ENCODE measurements around the gene EPS8L2. TPM values are rescaled to one million over a fixed set of nuclear protein-coding genes. Genes with fewer than 3 reads are reported as not detected.
"Not testable (repeated sequence)": the region's sequence is repeated elsewhere in the genome, so short reads cannot be mapped to it uniquely, and the experiment has no call there.

The EPS8L2 gene
- total and polyA plus RNA-seq, 2 donors (not counting 1 experiment from before 2014, with no cell fraction given) = 13.9 to 22.7 TPM

GRCh38 chr11:737366-737765 lies 31.3 kb downstream of the EPS8L2 start:
- WGBS (ENCODE audit: insufficient coverage) = 4% methylated on average over 11 of the region's 11 CpGs
- Histone ChIP-seq H3K9me3 (ENCODE audit: control extremely low read depth in 1 of 3, control insufficient read depth in 2 of 3, insufficient read depth in 1 of 3, low read length in 2 of 3) (no peaks in the 10 kb centered on the region), H3K4me1 (ENCODE audit: control insufficient read depth in 2 of 2, insufficient read depth in 2 of 2, low read length in 2 of 2) (peaks cover 10 to 11% of the 10 kb centered on the region in 2 donors), H3K36me3 (replicated peaks in 1 of 2; ENCODE audit: control extremely low read depth in 1 of 2, control insufficient read depth in 1 of 2, extremely low read depth in 1 of 2, insufficient read depth in 2 of 2, low read length in 1 of 2) (no peaks in the 10 kb centered on the region), H3K4me3 (ENCODE audit: control extremely low read depth in 1 of 5, extremely low read depth in 1 of 5, insufficient read depth in 1 of 5, low read depth in 2 of 5, low read length in 4 of 5) (peak overlapping the region in 1 of 5 experiments; percentile 34), H3K4me2 (replicated peaks; ENCODE audit: low read depth, low read length, poor library complexity, severe bottlenecking) (peak overlapping the region; percentile 50), H3K9ac (ENCODE audit: low read length) (peak overlapping the region; percentile 36), H4K20me1 (ENCODE audit: control insufficient read depth, insufficient read depth, low read length, poor library complexity, severe bottlenecking) (no peaks in the 10 kb centered on the region), H3K27ac (ENCODE audit: low read length in 2 of 2) (no peak overlapping the region), H3K79me2 (ENCODE audit: control insufficient read depth, insufficient read depth, low read length) (no peaks in the 10 kb centered on the region), H3K27me3 (replicated peaks in 1 of 4; ENCODE audit: control extremely low read depth in 1 of 4, control insufficient read depth in 3 of 4, insufficient read depth in 4 of 4, low read length in 3 of 4) (peaks cover 0 to 7% (median 0%) of the 10 kb centered on the region in 4 experiments), H2AFZ (ENCODE audit: insufficient read depth, low read depth, low read length, poor library complexity, severe bottlenecking) (peak overlapping the region; percentile 35)
- POLR2A ChIA-PET = interaction anchor here (0.6 kb wide), 1 partner anchor 42 kb away, joined by 3 read pairs; the partner anchor contains the start of genes DEAF1 and TMEM80
- H3K27ac Mint-ChIP-seq = no peak overlapping the region
- peaks cover 20% of the 10 kb centered on the region for H3K27me3 Mint-ChIP-seq
- H3K9me3 Mint-ChIP-seq (ENCODE audit: insufficient read depth) = no peaks in the 10 kb centered on the region
- intact Hi-C loops (cut with micrococcal nuclease) = no loop called here
- DNase-seq = peak; percentile 23
- H3K4me3 Mint-ChIP-seq = peak overlapping the region; percentile 60
- peaks cover 12% of the 10 kb centered on the region for H3K4me1 Mint-ChIP-seq
- CTCF ChIA-PET = interaction anchor here (0.9 to 1.3 kb wide), 3 partner anchors 11 to 183 kb away, joined by 3 read pairs; no protein-coding TSS in a partner anchor
- no peak for ATAC-seq (ENCODE audit: low read depth)
- TF ChIP-seq, protein P1, sequence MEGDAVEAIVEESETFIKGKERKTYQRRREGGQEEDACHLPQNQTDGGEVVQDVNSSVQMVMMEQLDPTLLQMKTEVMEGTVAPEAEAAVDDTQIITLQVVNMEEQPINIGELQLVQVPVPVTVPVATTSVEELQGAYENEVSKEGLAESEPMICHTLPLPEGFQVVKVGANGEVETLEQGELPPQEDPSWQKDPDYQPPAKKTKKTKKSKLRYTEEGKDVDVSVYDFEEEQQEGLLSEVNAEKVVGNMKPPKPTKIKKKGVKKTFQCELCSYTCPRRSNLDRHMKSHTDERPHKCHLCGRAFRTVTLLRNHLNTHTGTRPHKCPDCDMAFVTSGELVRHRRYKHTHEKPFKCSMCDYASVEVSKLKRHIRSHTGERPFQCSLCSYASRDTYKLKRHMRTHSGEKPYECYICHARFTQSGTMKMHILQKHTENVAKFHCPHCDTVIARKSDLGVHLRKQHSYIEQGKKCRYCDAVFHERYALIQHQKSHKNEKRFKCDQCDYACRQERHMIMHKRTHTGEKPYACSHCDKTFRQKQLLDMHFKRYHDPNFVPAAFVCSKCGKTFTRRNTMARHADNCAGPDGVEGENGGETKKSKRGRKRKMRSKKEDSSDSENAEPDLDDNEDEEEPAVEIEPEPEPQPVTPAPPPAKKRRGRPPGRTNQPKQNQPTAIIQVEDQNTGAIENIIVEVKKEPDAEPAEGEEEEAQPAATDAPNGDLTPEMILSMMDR (IDR thresholded peaks at IDR 0.05) = no peak
- no peak for TF ChIP-seq EZH2 (IDR thresholded peaks at IDR 0.05; ENCODE audit: borderline replicate concordance, insufficient read depth, low read depth, low read length, poor library complexity, severe bottlenecking)

DNA sequence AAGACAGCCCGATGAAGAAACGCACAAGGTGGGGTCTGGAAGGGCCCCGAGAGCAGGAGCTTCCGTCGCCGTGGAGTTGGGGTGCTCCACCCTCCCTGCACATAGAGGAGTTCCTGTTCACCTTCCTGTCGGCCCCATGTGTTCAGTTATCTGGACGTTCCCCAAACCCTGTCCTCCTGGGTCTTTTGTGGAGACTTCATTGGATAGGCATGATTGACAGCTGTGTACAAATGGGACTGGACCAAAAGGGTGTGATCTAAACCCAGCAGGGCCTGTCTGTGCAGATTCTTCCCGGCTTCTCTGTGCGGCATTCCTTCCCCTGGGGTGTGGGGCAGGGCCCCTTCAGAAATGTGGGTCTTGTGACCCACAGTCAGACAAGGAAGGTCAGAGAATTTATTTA lies 31.9 kb downstream of the EPS8L2 start:
- POLR2A ChIA-PET = not testable (repeated sequence)

More for the DNA sequence above, 31.9 kb downstream of the EPS8L2 start:
- intact Hi-C loops (cut with micrococcal nuclease); H3K79me2 ChIP-seq (ENCODE audit: control insufficient read depth, insufficient read depth, low read length); H3K9me3 Mint-ChIP-seq (ENCODE audit: insufficient read depth); H3K27ac Mint-ChIP-seq; H3K36me3 ChIP-seq (replicated peaks in 1 of 2; ENCODE audit: control extremely low read depth in 1 of 2, control insufficient read depth in 1 of 2, extremely low read depth in 1 of 2, insufficient read depth in 2 of 2, low read length in 1 of 2); H3K27me3 ChIP-seq (replicated peaks in 1 of 4; ENCODE audit: control extremely low read depth in 1 of 4, control insufficient read depth in 3 of 4, insufficient read depth in 4 of 4, low read length in 3 of 4); H3K9me3 ChIP-seq (ENCODE audit: control extremely low read depth in 1 of 3, control insufficient read depth in 2 of 3, insufficient read depth in 1 of 3, low read length in 2 of 3); H3K27ac ChIP-seq (ENCODE audit: low read length in 2 of 2); H4K20me1 ChIP-seq (ENCODE audit: control insufficient read depth, insufficient read depth, low read length, poor library complexity, severe bottlenecking): not testable (repeated sequence)
- peaks cover 20% of the 10 kb centered on the region for H3K27me3 Mint-ChIP-seq
- Histone ChIP-seq H3K9ac (ENCODE audit: low read length) (peak overlapping the region; percentile 36), H3K4me1 (ENCODE audit: control insufficient read depth in 2 of 2, insufficient read depth in 2 of 2, low read length in 2 of 2) (peaks cover 10 to 11% of the 10 kb centered on the region in 2 donors), H2AFZ (ENCODE audit: insufficient read depth, low read depth, low read length, poor library complexity, severe bottlenecking) (peak overlapping the region; percentile 35), H3K4me2 (replicated peaks; ENCODE audit: low read depth, low read length, poor library complexity, severe bottlenecking) (peak overlapping the region; percentile 50), H3K4me3 (ENCODE audit: control extremely low read depth in 1 of 5, extremely low read depth in 1 of 5, insufficient read depth in 1 of 5, low read depth in 2 of 5, low read length in 4 of 5) (peak overlapping the region in 1 of 5 experiments; percentile 34)
- H3K4me3 Mint-ChIP-seq = peak overlapping the region; percentile 60
- ATAC-seq (ENCODE audit: low read depth) (peak; percentile 14), DNase-seq (peak; percentile 24)
- H3K4me1 Mint-ChIP-seq = peaks cover 12% of the 10 kb centered on the region
- CTCF ChIA-PET = interaction anchor here (0.9 to 1.3 kb wide), 2 partner anchors 12 to 183 kb away, joined by 3 read pairs; no protein-coding TSS in a partner anchor
- WGBS (ENCODE audit: insufficient coverage) = 19% methylated on average over 8 of the region's 10 CpGs
